HG03439 (cell line): ENCODE data around the gene GNB1L.

ENCODE experiments used
- ATAC-seq: cut with Tn5 transposase; IDR thresholded peaks from one replicate; pipeline ENCODE4 v1.9.1; 2021; ENCODE audit warnings: mild to moderate bottlenecking, moderate library complexity; ENCODE audit not compliant: unreplicated experiment

Gene GNB1L

GRCh38 chr22:19854778-19855503 is at the start of gene GNB1L, which contains the start of gene RTL10:
Gene GNB1L (minus strand): TSS chr22:19854874. CDS start chr22:19821355, 33,519 bp downstream.
Gene RTL10 (minus strand): TSS chr22:19854874. CDS start chr22:19852261, 2,613 bp downstream.
- ATAC-seq, result peak; percentile 84

GRCh38 chr22:19904174-19904856 is 49.6 kb upstream of the GNB1L start:
- no peak for ATAC-seq

GRCh38 chr22:19903513-19903912 is 48.8 kb upstream of the GNB1L start:
- no peak for ATAC-seq

- ATAC-seq, result no peak
Observed at GRCh38 chr22:19903031-19903430, 48.4 kb upstream of the GNB1L start.

- no peak for ATAC-seq
Observed at GRCh38 chr22:19902245-19902715, 47.6 kb upstream of the GNB1L start.

- ATAC-seq, result no peak
Observed at GRCh38 chr22:19901577-19902244, 47.0 kb upstream of the GNB1L start.

GRCh38 chr22:19900707-19901436 is 46.2 kb upstream of the GNB1L start:
- ATAC-seq, result no peak

GRCh38 chr22:19898831-19899567 is 44.3 kb upstream of the GNB1L start:
- no peak for ATAC-seq

- no peak for ATAC-seq
Observed at GRCh38 chr22:19898145-19898544, 43.5 kb upstream of the GNB1L start.

GRCh38 chr22:19897726-19898125 is 43.1 kb upstream of the GNB1L start:
- ATAC-seq, result no peak

- no peak for ATAC-seq
Observed at GRCh38 chr22:19896665-19897355, 42.1 kb upstream of the GNB1L start.

GRCh38 chr22:19895160-19895849 is 40.6 kb upstream of the GNB1L start:
- ATAC-seq, result no peak

GRCh38 chr22:19893363-19893762 is 38.7 kb upstream of the GNB1L start:
- no peak for ATAC-seq

- no peak for ATAC-seq
Observed at GRCh38 chr22:19892925-19893324, 38.3 kb upstream of the GNB1L start.

- ATAC-seq, result no peak
Observed at GRCh38 chr22:19892257-19892879, 37.7 kb upstream of the GNB1L start.

GRCh38 chr22:19891317-19892256 is 36.9 kb upstream of the GNB1L start:
- ATAC-seq, result no peak

- ATAC-seq, result no peak
Observed at GRCh38 chr22:19890502-19891316, 36.0 kb upstream of the GNB1L start.
